ENCODE measurements around the gene ACTMAP.
"Not testable (repeated sequence)": the region's sequence is repeated elsewhere in the genome, so short reads cannot be mapped to it uniquely, and the experiment has no call there.

Gene ACTMAP

DNA sequence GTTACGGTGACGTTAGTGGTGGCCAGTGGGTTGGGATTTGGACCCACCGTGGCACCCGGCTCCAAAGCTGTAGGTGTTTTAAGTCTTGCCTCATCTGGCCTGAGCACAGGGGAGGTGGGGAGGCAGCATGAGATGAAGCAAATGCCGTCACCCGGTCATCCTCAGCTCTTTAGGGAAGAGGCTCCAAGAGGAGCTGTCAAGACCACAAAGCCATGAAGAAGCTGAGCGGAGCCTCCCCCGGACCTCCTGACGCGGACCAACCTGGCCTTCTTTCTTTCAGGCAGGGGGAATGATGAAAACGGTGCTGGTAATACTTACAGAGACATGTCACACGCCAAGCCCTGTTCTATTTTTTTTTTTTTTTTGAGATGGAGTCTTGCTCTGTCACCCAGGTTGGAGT is 7.4 kb downstream of the ACTMAP start:
- DNase-seq = no peak

DNA sequence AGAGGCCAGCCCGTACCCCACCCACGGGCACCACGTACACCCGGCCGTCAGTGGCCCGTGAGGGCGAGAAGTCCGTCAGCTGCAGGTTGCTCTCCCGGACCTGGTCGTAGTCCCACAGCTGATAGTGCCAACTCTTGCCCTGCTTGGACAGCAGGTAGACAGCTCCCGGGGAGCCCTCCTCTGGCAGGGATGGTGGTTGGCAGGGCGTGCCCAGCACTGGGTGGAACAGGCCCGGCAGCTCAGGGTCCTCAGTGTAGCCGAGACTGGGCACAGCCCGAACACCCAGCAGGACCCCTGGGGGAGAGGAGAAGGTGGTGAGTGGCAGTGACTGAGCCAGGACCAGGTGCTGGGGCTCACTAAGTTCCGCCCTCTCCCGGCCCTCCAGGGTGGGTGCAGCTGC is 7.8 kb downstream of the ACTMAP start:
- no peak for DNase-seq

DNA sequence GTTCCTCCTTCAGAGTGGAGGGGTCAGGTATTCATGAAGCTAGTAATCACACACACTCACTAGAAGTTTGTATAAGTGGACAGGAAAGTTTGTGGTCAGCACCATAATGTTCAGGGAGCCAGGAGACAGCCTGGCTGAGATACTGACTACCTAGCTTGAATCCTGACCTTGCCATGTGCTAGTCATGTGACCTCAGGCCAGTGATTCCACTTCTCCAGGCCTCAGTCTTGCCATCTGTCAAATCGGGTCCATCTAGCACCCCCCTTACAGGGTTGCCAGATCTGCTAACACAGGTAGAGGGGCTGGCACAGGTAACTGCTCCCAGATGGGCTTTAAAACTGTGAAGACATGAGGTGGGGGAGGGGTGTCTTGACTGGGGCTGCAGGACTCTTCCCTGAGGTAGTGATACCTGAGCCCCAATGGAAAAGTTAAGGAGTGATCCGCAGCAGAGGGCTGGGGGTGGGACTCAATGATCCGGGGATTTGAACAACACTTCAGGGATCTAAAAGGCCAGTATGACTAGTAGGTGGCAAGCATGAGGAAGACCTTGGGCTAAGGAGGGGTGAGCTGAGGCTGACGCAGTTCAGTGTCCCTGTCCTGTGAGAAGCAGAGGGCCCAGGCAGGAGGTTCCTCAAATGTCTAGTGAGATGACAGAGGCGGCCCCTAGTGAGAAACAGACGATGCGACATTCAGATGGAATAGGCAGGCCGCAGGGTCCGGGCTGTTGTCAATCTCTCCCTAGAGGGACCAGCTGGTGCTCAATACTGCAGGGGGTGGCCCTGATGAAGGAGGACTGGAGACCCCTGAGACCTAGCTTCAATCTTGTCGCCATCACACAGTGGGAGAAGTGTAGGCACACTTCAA is 8.5 kb downstream of the ACTMAP start:
- DNase-seq = no peak

DNA sequence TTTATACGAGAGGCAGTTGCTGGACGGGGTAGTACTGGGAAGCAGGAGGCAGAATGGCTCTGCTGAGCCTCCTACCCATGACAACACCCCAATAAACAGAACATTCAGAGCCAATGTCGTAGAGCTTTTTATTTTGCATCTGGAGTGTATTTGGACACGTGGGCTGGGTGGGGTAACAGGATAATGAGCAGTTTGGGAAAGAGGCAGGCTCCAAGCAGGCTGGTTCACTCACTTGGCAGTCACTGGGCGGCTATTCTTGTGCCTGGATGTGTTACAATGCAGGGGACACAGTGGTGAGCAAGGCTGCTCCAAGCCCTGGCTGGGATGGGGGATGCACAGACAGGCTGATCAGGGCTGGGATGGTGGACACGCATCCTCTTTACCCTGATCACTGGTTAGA is 9.5 kb downstream of the ACTMAP start:
- no peak for DNase-seq

DNA sequence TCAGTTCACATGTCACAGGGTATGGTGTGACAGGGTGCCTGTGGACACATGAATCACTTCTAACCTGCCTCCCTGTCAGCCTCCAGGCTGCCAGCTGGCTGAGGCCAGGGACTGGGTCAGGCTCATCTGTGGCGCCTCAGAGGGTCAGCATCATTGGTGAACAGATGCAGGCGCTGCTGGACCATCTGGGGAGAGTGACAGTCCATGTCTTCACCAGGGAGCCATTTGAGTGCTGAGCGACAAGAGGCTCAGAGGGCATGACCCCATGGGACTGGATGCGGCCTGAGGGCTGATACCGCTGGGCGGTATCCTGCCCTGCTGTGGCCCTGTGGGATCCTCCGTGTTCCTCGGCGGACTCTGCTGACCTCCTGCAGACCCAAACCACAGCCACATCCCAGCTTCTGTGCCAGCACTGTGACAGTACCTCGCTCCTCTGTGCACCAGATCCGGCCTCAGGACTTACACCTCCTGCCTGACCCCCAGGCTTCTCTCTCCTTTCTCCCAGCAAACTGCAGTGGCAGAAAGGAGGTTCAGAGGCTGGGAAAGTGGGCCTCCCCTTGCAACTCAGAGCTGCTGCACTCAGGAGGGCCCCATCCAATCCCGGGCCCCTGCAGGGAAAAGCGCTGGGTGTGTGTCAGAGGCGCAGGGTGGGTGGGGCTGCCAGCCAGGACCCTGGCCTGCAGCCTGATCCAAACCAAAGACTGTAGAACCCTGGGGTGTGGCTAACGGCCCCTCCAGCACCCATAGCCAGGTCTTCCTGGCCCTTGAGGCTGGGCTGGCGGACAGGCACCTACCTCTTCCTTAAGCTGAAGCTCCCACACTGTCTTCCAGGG is 10.2 kb downstream of the ACTMAP start:
- no peak for DNase-seq

DNA sequence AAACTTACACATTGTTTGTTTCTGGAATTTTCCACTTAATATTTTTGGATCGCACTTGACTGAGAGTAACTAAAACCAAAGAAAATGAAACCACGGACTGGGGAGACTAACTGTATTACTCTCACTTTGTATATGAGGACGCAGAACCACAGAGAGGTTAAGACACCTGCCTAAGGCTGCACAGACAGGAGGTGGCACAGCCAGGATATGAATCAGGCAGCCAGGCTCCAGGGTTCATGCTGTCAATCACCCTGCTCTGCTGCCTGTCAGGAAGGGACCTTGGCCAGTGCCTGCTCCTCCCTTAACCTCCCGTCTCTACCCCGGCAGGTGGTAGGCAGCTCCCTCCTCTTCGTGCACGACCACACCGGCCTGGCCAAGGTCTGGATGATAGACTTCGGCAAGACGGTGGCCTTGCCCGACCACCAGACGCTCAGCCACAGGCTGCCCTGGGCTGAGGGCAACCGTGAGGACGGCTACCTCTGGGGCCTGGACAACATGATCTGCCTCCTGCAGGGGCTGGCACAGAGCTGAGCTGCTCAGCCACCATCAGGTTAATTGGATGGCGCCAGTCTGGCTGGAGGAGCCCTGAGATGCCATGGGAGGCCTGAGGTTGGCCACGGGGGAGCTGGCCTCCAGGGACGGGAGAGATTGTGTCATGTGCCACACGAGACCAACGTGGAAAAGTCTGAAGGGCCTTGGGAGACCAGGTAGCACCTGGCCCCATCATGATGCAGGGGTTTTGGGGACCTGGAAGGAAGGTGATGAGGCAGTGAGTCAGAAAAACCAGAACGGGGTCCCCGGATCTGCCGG is 11.0 kb downstream of the ACTMAP start:
- no peak for DNase-seq

DNA sequence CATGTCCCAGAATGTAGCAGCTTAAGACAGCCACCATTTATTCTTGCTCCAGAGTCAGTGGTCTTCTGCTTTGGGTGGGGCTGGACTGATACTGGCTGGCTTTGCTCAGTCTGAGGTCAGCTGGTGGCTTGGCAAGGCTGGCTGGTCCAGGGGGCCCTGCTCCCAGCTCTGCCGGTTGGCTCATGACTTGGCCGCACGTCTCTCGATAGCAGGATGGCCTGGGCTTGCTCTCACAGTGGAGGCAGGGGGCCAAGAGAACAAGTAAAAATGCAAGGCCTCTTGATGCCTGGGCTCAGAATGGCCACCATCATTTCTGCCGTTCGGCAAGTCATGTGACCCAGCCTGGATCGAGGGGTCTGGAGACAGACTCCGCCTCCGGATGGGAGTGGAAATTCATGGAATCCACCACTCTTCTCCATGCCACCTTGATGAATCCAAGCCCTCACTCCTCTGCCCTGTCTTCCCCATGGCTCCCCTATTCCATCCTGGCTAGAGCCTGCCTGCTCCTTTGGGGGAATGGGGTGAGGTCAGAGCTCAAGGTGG is 13.1 kb downstream of the ACTMAP start:
- no peak for DNase-seq

DNA sequence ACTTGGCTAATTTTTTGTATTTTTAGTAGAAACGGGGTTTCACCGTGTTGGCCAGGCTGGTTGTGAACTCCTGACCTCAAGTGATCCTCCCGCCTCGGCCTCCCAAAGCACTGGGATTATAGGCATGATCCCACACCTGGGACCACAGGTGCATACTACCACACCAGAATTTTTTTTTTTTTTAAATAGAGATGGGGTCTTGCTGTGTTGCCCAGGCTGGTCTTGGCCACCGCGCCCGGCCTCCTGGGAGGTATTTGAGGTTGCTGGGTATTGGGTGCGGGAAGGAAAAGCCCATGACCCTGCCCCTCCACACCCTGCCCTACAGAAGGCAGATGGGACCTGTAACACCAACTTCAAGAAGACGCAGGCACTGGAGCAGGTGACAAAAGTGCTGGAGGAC is 13.6 kb downstream of the ACTMAP start:
- no peak for DNase-seq

DNA sequence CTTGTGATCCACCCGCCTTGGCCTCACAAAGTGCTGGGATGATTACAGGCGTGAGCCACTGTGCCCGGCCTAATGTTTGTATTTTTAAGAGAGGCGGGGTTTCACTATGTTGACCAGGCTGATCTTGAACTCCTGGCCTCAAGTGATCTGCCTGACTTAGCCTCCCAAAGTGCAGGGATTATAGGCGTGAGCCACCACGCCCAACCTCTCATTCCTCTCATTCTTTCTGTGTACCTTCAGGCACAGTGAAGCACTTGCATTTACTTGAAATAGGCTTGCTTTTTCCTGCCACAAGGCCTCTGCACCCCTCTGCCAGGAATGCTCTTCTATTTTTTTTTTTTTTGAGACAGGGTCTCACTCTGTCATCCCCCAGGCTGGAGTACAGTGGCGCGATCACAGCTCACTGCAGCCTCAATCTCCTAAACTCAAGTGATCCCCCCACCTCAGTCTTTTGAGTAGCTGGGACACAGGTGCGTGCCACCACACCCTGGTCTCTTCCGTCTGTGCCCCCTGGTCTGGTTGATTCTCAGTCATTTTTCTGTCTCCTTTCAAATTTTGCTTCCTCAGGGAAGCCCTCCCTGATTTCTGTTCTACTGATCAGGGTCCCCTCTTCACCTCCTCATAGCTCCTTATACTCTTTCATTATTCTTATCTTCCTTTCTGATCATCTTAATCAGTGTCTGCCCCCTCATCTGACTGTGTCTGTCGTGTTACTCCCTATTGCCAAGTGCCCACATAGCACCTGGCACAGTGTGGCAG is 15.1 kb downstream of the ACTMAP start:
- DNase-seq = no peak

DNA sequence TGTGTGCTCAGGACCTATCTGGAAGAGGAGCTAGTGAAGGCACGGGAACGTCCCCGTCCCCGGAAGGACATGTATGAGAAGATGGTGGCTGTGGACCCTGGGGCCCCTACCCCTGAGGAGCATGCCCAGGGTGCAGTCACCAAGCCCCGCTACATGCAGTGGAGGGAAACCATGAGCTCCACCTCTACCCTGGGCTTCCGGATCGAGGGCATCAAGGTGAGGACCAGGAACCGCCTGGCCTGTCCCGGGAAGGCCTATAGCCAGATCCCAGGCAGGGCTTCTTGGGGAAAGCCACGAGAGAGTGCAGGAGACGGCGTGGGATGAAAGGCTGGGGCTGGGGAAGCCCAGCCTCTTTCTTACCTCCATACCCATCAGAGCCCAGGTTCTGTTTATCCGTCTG is 17.1 kb downstream of the ACTMAP start:
- no peak for DNase-seq

DNA sequence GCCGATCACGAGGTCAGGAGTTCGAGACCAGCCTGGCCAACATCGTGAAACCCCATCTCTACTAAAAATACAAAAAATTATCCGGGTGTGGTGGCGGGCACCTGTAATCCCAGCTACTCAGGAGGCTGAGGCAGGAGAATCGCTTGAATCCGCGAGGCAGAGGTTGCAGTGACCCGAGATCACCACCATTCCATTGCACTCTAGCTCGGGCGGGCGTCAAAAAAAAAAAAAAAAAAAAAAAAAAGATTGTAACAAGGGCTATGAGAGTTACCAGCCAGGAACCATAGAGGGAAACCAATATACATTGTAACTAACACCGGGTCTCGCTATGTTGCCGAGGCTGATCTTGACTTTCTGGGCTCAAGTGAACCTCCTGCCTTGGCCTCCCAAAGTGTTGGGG is 18.0 kb downstream of the ACTMAP start:
- DNase-seq = not testable (repeated sequence)

DNA sequence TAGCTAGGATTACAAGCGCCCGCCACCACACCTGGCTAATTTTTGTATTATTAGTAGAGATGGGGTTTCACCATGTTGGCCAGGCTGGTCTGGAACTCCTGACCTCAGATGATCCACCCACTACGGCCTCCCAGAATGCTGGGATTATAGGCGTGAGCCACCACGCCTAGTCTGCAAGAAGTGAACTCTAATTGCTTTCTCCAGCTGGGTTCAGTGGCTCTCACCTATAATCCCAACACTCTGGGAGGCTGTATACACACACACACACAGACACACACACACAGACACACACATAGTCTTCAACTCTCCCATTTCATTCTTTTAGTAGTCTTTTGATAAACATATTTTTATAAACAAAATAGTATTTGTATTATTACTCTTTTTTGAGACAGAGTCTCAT is 20.2 kb downstream of the ACTMAP start:
- DNase-seq = not testable (repeated sequence)

DNA sequence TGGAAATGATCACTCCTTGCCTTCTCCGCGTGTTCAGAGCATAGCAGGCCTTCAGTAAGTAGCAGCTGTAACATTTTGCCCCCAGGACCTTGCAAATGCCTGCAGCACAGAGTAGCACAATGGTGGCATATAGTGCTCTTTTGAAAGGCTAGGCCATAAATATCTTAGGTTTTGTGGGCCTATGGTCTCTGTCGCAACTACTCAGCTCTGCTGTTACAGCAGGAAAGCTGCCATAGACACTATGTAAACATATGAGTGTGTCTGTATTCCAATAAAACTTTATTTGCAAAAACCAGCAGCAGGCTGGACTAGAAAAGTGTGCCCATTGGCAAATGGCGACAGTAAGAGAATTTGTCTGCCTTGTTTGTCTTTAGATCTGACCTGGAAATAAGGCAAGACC is 24.0 kb downstream of the ACTMAP start:
- no peak for DNase-seq

DNA sequence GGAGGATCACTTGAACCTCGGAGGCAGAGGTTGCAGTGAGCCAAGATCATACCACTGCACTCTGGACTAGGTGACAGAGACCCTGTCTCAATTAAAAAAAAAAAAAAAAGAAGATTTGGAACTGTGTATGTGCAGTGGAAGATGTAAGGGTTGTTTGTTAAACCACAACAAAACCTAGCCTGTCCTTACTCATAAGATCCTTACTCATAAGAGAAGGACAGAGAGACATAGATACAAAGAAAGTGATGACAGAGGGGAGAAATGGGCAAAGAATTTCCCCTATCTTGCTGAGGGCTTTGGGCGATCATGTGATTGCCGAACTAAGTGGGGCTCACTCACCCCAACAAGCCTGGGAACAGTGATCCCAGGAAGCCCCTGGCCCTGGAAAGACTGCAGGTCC is 25.4 kb downstream of the ACTMAP start:
- DNase-seq = no peak

DNA sequence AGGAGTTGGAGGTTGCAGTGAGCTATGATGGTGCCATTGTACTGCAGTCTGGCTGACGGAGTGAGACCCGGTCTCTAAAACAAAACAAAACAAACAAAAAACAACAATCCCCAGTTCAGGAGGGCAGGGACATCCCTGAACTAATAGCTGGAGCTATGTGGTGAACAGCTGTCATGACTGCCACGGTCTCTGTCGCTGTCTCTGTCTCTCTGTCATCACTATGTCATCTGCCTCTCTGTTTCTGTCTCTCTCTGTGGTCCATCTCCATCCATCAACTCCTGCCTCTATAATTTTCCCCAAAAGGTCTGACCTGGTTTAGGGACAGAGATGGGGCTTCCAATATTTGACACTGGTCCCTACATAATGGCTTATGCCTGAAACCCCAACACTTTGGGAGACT is 26.0 kb downstream of the ACTMAP start:
- DNase-seq = no peak

DNA sequence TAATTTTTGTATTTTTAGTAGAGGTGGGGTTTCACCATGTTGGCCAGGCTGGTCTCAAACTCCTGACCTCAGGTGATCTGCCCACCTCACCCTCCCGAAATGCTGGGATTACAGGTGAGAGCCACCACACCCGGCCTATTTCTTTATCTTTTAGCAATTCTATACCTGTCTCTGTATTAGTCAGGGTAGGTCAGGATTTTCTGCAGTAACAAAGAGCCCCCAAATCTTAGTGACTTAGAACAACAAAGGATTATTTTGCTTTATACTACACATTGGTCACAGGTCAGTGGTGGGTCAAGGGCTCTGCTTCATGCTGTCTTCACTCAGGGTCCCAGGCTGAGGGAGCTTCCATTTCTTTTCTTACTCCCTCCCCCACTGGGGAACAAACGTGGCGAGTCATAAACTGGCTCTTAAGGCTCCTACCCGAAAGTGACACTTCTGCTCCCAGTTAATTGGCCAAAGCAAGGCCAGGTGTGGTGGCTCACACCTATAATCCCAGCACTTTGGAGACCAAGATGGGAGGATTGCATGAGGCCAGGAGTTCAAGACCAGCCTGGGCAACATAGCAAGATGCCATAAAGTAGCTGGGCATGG is 26.5 kb downstream of the ACTMAP start:
- no peak for DNase-seq

DNA sequence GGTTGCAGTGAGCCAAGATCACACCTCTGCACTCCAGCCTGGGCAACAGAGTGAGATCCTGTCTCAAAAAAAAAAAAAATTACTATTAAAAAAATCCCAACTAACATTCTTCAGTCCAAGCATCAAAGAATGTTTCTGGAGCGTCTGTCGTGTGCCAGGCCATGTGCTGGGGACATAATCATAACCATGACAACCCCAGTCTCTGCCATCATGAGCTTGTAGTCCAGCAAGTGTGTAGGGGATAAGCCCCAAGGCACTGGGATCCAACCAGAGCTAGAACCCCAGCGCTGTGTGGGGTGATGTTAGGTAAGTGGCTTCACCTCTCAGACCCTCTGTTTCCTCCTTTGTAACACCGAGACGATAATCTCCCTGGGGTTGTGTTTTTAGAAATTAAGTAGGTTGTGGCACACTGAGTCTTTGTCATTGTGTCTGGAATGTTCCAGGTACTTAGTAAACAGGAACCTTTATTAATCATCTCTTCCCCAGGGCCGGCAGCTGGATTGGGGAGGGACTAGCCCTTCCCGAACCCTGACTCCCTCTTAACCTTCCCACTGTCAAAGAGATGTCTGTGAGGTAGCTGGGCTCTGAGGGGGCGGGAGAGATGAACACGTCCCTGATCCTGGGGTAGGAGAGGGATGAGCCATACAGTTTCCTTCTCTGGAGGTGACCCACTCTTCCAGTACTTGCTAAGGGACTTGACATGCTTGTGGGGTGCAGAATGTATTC is 28.2 kb downstream of the ACTMAP start:
- DNase-seq = no peak

DNA sequence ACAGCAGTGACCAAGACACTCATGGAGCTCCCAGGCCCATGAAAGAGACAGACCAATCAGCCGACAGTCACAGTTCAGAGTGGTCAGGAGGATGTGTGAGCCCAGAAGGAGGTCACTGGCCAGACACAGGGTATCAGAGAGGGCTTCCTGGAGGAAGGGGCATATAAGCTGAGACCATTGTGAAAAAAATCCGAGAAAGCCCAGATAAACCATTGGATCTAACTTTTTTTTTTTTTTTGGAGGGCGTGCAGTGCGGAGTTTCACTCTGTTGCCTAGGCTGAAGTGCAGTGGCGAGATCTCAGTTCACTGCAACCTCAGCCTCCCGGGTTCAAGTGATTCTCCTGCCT is 29.2 kb downstream of the ACTMAP start:
- DNase-seq = no peak

DNA sequence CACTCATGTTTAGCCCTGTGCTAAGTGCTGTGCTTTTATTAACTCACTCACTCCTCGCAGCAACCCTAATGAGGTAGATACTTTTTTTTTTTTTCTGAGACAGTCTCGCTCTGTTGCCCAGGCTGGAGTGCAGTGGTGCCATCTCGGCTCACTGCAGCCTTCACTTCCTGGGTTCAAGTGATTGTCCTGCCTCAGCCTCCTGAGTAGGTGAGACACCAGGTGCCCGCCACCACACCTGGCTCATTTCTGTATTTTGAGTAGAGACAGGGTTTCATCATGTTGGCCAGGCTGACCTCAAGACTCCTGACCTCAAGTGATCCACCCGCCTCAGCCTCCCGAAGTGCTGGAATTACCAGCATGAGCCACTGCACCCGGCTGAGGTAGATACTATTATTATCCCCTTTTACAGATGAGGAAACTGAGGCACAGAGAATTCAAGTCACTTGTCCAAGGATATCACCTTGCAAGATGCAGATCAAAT is 30.8 kb downstream of the ACTMAP start:
- no peak for DNase-seq

DNA sequence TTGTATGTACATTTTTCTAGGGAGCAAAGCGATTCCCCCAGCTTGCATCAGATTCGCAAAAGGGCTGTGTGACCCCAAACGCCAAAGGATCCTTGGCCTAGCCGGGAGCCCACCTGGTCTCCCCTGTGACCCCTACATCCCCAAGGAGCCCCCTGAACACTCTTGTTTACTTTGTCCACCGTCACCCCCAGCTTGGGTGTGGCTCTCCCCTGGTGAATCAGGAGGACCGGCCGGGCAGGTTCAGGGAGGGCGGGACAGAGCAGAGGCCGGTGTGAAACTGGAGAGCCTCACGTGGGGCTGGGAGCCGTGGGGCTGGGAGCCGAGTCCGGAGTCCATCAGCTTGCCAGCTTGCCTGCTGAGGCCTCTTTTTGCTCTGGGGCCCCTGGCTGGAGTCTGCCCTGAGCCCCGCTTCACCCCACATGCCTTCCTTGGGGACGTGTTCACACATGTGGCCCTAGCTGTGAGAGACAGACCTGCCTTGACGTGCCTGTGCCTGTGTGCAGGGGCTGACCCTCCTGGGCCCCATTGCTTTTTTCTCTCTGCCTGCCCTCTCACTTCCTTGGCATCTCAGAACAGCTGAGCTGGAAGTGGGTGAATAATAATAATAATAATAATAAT is 31.4 kb downstream of the ACTMAP start:
- DNase-seq = no peak
